Fibroblast of villous mesenchyme (primary cell): ENCODE data around the gene FOXP2. TPM values are rescaled to one million over a fixed set of nuclear protein-coding genes. Genes with fewer than 3 reads are reported as not detected.
"Not testable (repeated sequence)": the region's sequence is repeated elsewhere in the genome, so short reads cannot be mapped to it uniquely, and the experiment has no call there.

Source experiments
- DNase-seq: peaks from one replicate; pipeline ENCODE4 v3.0.0-alpha.2; 2010; ENCODE audit warnings: low read depth
- H3K4me3 ChIP-seq: 2 replicates; pipeline ENCODE4 v1.5.1; 2011; ENCODE audit warnings: low read depth, mild to moderate bottlenecking, low read length
- total RNA-seq: library from RNA; depleted of rRNA; stranded (reverse); fragments of >200 nt; gene quantifications from 2 replicates; pipeline ENCODE4 v1.2.3, GENCODE V29; 2012
- TF ChIP-seq, protein P1 (sequence below): IDR thresholded peaks from 2 replicates; pipeline ENCODE4 v1.5.1; 2012; ENCODE audit warnings: low read depth, mild to moderate bottlenecking, low read length; ENCODE audit not compliant: insufficient read depth

Gene FOXP2
- total RNA-seq, 1 donor: 0.86 TPM

DNA sequence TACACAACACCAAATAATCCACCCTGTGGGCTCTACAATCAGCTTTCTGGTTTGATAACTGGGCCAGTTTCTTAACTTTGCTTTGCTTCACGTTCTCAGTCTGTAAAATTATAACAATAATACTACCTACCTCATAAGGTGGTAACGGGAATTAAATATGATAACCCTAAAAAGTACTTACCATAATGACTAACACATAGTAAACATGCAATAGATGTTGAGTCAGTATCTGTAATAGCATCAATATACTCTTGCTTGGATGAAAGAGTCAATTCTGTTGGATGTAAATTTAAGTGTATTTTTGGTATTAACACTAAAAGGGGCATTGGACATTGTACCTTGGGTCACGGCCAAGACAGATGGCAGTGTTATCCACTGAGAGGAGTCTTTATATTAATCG lies 160.5 kb downstream of the FOXP2 start:
- DNase-seq: no peak
- H3K4me3 ChIP-seq: no peak overlapping the region
- TF ChIP-seq, protein P1, sequence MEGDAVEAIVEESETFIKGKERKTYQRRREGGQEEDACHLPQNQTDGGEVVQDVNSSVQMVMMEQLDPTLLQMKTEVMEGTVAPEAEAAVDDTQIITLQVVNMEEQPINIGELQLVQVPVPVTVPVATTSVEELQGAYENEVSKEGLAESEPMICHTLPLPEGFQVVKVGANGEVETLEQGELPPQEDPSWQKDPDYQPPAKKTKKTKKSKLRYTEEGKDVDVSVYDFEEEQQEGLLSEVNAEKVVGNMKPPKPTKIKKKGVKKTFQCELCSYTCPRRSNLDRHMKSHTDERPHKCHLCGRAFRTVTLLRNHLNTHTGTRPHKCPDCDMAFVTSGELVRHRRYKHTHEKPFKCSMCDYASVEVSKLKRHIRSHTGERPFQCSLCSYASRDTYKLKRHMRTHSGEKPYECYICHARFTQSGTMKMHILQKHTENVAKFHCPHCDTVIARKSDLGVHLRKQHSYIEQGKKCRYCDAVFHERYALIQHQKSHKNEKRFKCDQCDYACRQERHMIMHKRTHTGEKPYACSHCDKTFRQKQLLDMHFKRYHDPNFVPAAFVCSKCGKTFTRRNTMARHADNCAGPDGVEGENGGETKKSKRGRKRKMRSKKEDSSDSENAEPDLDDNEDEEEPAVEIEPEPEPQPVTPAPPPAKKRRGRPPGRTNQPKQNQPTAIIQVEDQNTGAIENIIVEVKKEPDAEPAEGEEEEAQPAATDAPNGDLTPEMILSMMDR: no peak

DNA sequence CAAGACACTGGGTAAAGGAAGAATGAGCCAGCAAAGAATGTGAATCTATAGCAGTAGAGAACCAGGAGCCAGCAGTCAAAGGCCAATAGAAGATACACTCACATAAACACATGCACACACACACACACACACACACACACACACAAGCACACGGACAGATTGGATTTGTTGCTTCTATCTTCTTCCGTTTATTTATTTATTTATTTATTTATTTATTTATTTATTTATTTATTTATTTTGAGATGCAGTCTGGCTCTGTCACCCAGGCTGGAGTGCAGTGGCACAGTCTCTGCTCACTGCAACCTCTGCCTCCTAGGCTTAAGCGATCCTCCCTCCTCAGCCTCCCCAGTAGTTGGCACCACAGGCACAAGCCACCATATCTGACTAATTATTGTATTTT lies 166.3 kb downstream of the FOXP2 start:
- not testable (repeated sequence) for DNase-seq, H3K4me3 ChIP-seq

DNA sequence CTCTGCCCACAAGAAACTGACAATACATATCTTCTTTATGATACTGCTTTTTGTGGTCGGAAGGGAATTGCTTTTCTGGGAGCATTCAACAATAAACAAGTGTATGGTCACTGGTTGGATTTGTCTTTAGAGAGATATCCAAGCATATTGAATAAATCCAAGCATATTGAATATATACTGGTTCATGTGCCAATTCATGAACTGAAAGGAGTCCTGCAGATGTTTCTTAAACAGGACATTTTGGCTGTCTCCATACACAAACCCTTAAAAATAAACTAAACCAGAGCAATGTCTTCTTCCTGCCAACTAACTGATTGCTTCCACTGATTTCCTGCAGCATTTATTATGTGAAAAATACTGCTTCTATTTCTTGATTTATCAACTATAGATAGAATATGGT lies 173.9 kb downstream of the FOXP2 start:
- DNase-seq: no peak
- TF ChIP-seq, protein P1: no peak
- H3K4me3 ChIP-seq: no peak overlapping the region

DNA sequence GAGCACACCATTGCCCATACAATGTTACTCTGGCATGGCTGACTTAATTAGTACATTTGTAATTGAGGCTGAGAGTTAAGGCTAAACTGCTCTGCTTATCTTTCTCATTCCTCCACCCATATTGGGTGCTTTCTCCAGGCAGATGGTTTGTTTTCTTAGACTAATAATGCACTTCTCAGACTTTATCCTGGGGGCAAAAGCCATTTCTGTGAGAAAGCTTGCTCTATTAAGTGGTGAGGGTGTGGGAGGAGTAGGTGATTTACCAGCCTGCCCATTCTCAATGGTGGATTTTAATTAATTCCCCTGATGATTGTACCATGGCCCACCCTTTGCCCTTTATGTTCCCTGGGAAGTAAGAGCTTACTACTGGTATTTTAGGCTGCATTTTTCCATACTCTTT lies 174.8 kb downstream of the FOXP2 start:
- DNase-seq: no peak
- TF ChIP-seq, protein P1: no peak
- no peak overlapping the region for H3K4me3 ChIP-seq

DNA sequence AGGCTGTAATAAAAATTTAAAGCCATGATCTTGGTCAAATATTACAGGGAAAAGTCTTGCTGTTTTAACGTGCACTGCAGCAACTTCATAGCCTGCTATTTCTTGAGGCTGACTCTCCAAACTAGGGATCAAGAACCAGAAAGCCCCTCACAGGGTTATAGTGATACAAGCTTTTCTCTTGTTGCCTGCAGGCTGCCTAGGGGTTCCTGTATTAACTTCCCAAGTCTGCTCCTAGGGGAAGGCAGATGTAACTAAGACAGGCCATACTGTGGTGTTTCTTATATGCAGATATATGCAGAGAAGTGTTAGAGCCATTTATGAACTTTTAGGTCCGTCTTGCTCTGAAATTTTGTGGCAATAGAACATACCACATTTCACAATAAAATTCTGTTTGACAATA lies 175.7 kb downstream of the FOXP2 start:
- H3K4me3 ChIP-seq: no peak overlapping the region
- DNase-seq: no peak
- TF ChIP-seq, protein P1: no peak

DNA sequence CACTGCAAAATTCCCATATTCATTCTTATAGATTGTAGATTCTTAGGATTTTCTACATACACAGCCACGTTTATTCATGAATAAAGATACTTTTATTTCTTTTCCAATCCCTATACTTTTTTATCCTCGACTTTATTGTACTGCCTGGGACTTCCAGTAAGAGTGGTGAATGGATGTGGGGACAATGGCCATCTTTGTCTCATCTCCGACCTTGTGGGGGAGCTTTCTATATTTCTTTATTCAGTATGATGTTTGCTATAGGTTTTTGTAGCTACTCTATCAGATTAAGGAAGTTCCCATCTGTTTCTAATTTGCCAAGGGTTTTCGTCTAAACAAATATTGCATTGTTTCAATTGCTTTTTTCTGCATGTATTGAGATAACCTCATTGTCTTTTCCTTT lies 184.3 kb downstream of the FOXP2 start:
- no peak overlapping the region for H3K4me3 ChIP-seq
- TF ChIP-seq, protein P1: no peak
- no peak for DNase-seq

DNA sequence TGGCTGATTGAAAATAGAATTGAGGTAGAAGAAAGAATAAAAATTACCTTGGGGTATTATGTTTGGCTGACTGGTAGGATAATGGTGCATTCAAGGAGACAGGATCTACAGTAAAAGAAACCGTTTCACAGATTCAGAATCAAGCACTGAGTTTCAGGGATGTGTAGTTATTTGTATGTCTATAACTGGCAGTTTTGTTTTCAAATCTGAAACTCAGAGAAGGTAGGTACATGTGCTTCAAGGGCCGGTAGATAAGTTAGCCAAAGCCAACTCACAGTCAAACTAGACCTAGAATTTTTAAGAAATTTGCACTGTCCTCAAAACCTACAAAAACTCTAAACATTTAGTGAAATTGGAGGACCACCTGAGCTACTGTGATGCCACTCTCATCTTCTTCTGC lies 191.5 kb downstream of the FOXP2 start:
- no peak for DNase-seq
- H3K4me3 ChIP-seq: no peak overlapping the region
- TF ChIP-seq, protein P1: no peak

DNA sequence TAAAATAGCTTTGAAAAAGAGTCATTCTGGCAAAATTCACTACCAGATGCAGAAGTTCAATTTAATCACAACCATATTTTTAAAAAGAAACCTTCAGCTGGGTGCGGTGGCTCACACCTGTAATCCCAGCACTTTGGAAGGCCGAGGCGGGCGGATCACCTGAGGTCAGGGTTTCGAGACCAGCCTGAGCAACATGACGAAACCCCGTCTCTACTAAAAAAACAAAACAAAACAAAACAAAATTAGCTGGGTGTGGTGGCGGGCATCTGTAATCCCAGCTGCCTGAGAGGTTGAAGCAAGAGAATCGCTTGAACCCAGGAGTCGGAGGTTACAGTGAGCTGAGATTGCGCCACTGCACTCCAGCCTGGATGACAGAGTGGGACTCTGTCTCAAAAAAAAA lies 194.2 kb downstream of the FOXP2 start:
- H3K4me3 ChIP-seq, DNase-seq: not testable (repeated sequence)
